Stimulated activated CD4-positive, alpha-beta T cell treated with anti-CD3 and anti-CD28 coated beads, Interleukin-2, amount 100 ng/mL, for 24 hours (primary cell): ENCODE data around the gene PCID2.

ENCODE experiments used
- DNase-seq, 2 donors: peaks; one replicate each; pipeline ENCODE4 v3.0.0-alpha.2; 2020

Gene PCID2

GRCh38 chr13:113219256-113219940 is 10.9 kb upstream of the PCID2 start:
- DNase-seq: no peak

- no peak for DNase-seq
These were observed 10.1 kb upstream of the PCID2 start for GRCh38 chr13:113218586-113218985.

- DNase-seq: no peak
These were observed 8.0 kb upstream of the PCID2 start for GRCh38 chr13:113216254-113217048.

GRCh38 chr13:113211774-113212173 is 3.3 kb upstream of the PCID2 start:
- DNase-seq: peak in 1 of 2 donors; percentile 22

GRCh38 chr13:113210833-113211232 is 2.4 kb upstream of the PCID2 start:
- no peak for DNase-seq

GRCh38 chr13:113209759-113210421 is 1.4 kb upstream of the PCID2 start:
- DNase-seq: peak; percentile 69 to 70

- peak; percentile 75 to 81 for DNase-seq
These were observed 878 bp upstream of the PCID2 start, which contains the start of gene CUL4A for GRCh38 chr13:113209336-113209758. Gene CUL4A, plus strand, starts transcription at chr13:113209613. Its CDS starts 15 bp downstream, at chr13:113209628.

GRCh38 chr13:113207890-113208420 is 514 bp downstream of the PCID2 start:
- peak; percentile 26 to 29 for DNase-seq

- no peak for DNase-seq
These were observed 1.0 kb downstream of the PCID2 start for GRCh38 chr13:113207460-113207859.

- no peak for DNase-seq
These were observed 3.0 kb downstream of the PCID2 start for GRCh38 chr13:113205428-113205931.

- DNase-seq: no peak
These were observed 4.1 kb downstream of the PCID2 start for GRCh38 chr13:113204378-113204734.

- no peak for DNase-seq
These were observed 4.7 kb downstream of the PCID2 start for GRCh38 chr13:113203507-113204377.

GRCh38 chr13:113202912-113203311 is 5.6 kb downstream of the PCID2 start:
- no peak for DNase-seq

GRCh38 chr13:113201815-113202214 is 6.7 kb downstream of the PCID2 start:
- no peak for DNase-seq

GRCh38 chr13:113196970-113197737 is 11.3 kb downstream of the PCID2 start:
- DNase-seq: no peak

GRCh38 chr13:113195360-113195759 is 13.1 kb downstream of the PCID2 start:
- no peak for DNase-seq

GRCh38 chr13:113192902-113193301 is 15.6 kb downstream of the PCID2 start:
- no peak for DNase-seq

GRCh38 chr13:113192279-113192678 is 16.2 kb downstream of the PCID2 start:
- DNase-seq: no peak

- DNase-seq: no peak
These were observed 18.3 kb downstream of the PCID2 start for GRCh38 chr13:113190181-113190580.

GRCh38 chr13:113187883-113188665 is 20.4 kb downstream of the PCID2 start:
- no peak for DNase-seq
